AG10803 (cell line): ENCODE measurements around the gene C17orf67.

Experiments
- DNase-seq: peaks from one replicate; pipeline ENCODE4 v3.0.0; 2010; ENCODE audit warnings: low read depth
- H3K4me3 ChIP-seq: 2 replicates; pipeline ENCODE4 v1.5.1; 2011; ENCODE audit warnings: mild to moderate bottlenecking, low read length, control low read depth
- CTCF ChIP-seq: conservative IDR thresholded peaks from 2 replicates; pipeline ENCODE4 v1.5.1; 2011; ENCODE audit warnings: mild to moderate bottlenecking, low read length, control low read depth, inconsistent platforms

The C17orf67 gene

GRCh38 chr17:56824503-56824902 lies 9.2 kb downstream of the C17orf67 start:
- DNase-seq: peak; percentile 35
- H3K4me3 ChIP-seq: no peak overlapping the region
- no peak for TF ChIP-seq CTCF

DNA sequence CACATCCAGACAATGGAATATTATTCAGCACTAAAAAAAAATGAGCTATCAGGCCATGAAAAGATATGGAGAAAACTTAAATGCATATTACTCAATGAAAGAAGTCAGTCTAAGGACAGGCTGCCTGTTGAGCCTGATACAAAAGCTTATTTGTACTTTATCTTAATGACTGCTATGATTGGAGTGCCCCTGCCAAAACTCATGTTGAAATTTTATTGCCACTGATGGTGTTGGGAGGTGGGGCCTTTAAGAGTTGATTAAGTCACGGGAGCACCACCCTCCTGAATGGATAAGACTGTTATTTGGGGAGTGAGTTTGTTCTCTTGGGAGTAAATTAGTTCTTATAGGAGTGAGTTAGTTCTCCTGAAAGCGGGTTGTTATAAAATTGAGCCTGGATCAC lies 9.9 kb downstream of the C17orf67 start:
- no peak for TF ChIP-seq CTCF
- DNase-seq: no peak
- H3K4me3 ChIP-seq: no peak overlapping the region

DNA sequence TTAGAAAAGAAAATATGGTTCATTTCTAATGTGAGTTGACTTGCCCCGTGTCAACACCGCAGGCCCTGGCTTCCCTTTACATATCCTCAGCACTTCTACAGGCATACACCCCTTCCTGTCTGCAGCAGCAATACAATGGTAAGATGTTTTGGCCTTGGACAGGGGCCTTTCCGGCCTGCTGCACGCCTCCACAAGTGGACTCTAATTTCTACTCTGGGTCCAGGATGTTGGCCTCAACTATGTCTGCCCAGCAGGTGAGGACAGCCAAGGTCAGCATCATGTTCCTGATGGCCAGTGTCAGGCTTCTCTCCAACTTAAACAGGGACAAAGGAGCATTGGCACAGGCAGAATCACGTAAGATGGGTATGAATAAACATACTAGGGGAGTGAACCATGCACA lies 11.0 kb downstream of the C17orf67 start:
- TF ChIP-seq CTCF: no peak
- DNase-seq: no peak

DNA sequence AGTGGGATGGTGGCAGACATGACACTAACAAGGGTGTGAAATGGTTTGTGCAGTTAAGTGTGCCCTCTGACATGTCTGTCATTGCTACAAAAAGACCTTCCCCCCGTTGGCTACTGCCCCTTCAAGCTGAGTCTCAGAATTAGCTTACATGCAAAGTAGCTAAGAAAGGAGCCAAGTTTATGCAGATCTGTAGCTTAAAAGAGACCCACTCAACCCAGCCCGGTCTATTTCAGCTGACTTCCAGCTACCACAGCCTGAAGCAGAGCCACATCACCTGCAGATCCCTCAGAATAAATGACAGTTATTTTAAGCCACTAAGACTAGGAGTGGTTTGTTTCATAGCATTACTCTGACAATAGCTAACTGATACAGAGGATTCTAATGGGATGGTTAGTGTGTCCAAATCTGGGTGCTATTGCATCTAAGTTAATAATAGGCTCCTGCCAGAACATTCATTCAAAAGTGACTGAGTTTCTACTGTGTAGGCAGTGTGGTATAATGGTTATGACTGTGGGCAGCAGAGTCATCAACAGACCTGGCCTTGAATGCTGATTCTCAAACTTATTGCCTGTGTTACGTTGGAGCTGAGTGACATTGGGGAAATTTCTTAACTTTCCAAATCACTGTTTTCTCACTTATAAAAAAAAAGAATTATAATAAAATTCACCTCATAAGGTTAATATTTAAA lies 11.7 kb downstream of the C17orf67 start:
- no peak for TF ChIP-seq CTCF
- H3K4me3 ChIP-seq: no peak overlapping the region
- DNase-seq: no peak

More for the DNA sequence above, 11.0 kb downstream of the C17orf67 start:
- no peak overlapping the region for H3K4me3 ChIP-seq

DNA sequence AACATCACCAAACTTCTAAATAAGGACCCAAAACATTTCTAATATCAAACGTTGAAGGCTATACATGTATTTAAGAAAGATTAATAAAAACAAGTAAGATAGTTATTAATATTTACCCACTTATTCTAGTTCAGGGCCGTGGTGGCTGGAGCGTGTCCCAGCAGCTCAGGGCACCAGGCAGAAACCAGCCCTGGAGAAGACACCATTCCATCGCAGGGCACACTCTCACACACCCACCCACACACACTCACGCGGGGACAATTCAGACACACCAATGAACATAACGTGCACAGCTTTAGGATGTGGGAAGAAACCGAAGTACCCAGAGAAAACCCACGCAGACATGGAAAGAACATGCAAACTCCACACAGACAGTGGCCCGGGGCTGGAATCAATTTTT lies 13.5 kb downstream of the C17orf67 start:
- no peak for TF ChIP-seq CTCF
- no peak for DNase-seq
- no peak overlapping the region for H3K4me3 ChIP-seq

DNA sequence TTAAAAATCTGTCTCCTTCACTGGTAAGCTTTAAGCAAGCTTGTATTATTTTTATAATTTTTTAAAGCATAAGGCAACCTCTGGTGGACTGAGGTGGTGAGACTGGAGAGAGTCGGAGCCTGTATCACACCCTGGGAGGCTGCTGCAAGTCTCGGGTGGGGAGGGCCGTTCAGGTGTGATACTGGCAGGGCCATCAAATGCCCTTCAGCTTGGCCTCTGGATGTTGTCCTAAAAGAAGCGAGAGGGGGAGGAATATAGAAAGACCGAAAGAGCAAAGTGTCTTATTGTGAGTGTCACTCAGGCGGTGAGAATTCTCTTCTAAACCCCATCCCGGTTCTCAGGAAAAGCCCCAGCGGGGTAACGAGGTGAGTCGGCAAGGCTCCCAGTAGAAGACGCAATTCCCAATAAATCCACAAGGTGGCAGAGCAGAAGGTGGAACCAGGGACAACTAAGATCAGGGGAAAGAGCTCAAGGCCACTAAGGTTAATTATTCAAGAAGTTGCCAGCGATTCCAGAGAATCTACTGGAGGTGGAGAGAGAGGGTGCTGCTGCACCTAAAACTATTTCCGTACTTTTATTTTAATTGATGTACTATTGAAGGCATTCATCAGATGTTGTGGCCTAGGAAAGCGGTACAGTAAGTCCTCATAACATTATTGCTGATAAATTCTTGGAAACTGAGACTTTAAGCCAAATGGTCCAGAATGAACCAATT lies 14.1 kb downstream of the C17orf67 start:
- TF ChIP-seq CTCF: peak; percentile 84
- no peak overlapping the region for H3K4me3 ChIP-seq
- peak; percentile 68 for DNase-seq

DNA sequence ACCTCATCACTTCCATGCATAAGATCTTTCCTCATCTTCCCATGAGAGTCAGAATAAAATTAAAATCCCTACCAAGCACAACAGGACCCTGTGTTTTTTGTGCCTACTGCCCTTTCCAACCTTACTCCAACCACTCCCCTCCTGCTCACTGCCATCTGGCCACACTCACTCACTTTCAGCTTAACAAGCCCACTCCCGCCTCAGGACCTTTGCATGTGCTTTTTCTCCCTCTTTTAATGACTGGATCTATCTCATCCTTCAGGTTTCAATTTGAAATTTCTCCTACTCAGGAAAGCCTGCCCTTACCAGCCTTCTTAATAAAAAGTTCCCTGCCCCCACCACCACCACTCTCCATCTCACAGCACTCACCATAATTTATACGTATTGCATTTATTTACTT lies 14.7 kb downstream of the C17orf67 start:
- no peak for DNase-seq
- no peak overlapping the region for H3K4me3 ChIP-seq
- no peak for TF ChIP-seq CTCF
